ENCODE data around the gene LINC01488.

LINC01488 gene

GRCh38 chr11:69518081-69518950 is 36.9 kb downstream of the LINC01488 start:
- H3K27ac ChIP-seq (ENCODE audit: low read depth, low read length), result no peak overlapping the region
- no peaks in the 10 kb centered on the region for H3F3A ChIP-seq (ENCODE audit: control insufficient read depth, insufficient read depth)
- no peaks in the 10 kb centered on the region for H3K36me3 ChIP-seq (ENCODE audit: control insufficient read depth, low read length)
- no peaks in the 10 kb centered on the region for H3K27me3 ChIP-seq (ENCODE audit: control insufficient read depth, low read length)
- H3K9me2 ChIP-seq (replicated peaks; ENCODE audit: control insufficient read depth, low read length), result no peaks in the 10 kb centered on the region
- H3K4me3 ChIP-seq (ENCODE audit: low read length), result no peak overlapping the region
- H3K79me2 ChIP-seq (ENCODE audit: control insufficient read depth, low read length), result no peaks in the 10 kb centered on the region
- H3K4me1 ChIP-seq (ENCODE audit: control insufficient read depth, low read length), result no peaks in the 10 kb centered on the region
- TF ChIP-seq CTCF (IDR thresholded peaks at IDR 0.05; ENCODE audit: low read depth, low read length, poor library complexity, severe bottlenecking) (no peak), EZH2phosphoT487 (IDR thresholded peaks at IDR 0.05; ENCODE audit: borderline replicate concordance, low read length) (no peak)
- H3K4me2 ChIP-seq (ENCODE audit: low read length), result no peak overlapping the region
- no peaks in the 10 kb centered on the region for H4K20me1 ChIP-seq (ENCODE audit: control insufficient read depth, insufficient read depth, low read depth, low read length)
- H3K9me3 ChIP-seq (ENCODE audit: control insufficient read depth, insufficient read depth, low read length), result no peaks in the 10 kb centered on the region

- H3K4me2 ChIP-seq (ENCODE audit: low read length), result no peak overlapping the region
- no peaks in the 10 kb centered on the region for H4K20me1 ChIP-seq (ENCODE audit: control insufficient read depth, insufficient read depth, low read depth, low read length)
- H3K9me2 ChIP-seq (replicated peaks; ENCODE audit: control insufficient read depth, low read length), result no peaks in the 10 kb centered on the region
- no peaks in the 10 kb centered on the region for H3K79me2 ChIP-seq (ENCODE audit: control insufficient read depth, low read length)
- no peak overlapping the region for H3K27ac ChIP-seq (ENCODE audit: low read depth, low read length)
- H3F3A ChIP-seq (ENCODE audit: control insufficient read depth, insufficient read depth), result no peaks in the 10 kb centered on the region
- H3K27me3 ChIP-seq (ENCODE audit: control insufficient read depth, low read length), result no peaks in the 10 kb centered on the region
- no peaks in the 10 kb centered on the region for H3K36me3 ChIP-seq (ENCODE audit: control insufficient read depth, low read length)
- no peaks in the 10 kb centered on the region for H3K4me1 ChIP-seq (ENCODE audit: control insufficient read depth, low read length)
- H3K4me3 ChIP-seq (ENCODE audit: low read length), result no peak overlapping the region
- no peak for TF ChIP-seq EZH2phosphoT487 (IDR thresholded peaks at IDR 0.05; ENCODE audit: borderline replicate concordance, low read length)
- TF ChIP-seq CTCF (IDR thresholded peaks at IDR 0.05; ENCODE audit: low read depth, low read length, poor library complexity, severe bottlenecking), result no peak
- no peaks in the 10 kb centered on the region for H3K9me3 ChIP-seq (ENCODE audit: control insufficient read depth, insufficient read depth, low read length)
These were observed 38.9 kb downstream of the LINC01488 start for GRCh38 chr11:69520186-69520916.

GRCh38 chr11:69521457-69521856 is 40.0 kb downstream of the LINC01488 start:
- H3K9me3 ChIP-seq (ENCODE audit: control insufficient read depth, insufficient read depth, low read length), result no peaks in the 10 kb centered on the region
- H3F3A ChIP-seq (ENCODE audit: control insufficient read depth, insufficient read depth), result no peaks in the 10 kb centered on the region
- no peaks in the 10 kb centered on the region for H3K36me3 ChIP-seq (ENCODE audit: control insufficient read depth, low read length)
- H4K20me1 ChIP-seq (ENCODE audit: control insufficient read depth, insufficient read depth, low read depth, low read length), result no peaks in the 10 kb centered on the region
- H3K79me2 ChIP-seq (ENCODE audit: control insufficient read depth, low read length), result no peaks in the 10 kb centered on the region
- no peak overlapping the region for H3K4me3 ChIP-seq (ENCODE audit: low read length)
- no peak overlapping the region for H3K27ac ChIP-seq (ENCODE audit: low read depth, low read length)
- H3K27me3 ChIP-seq (ENCODE audit: control insufficient read depth, low read length), result no peaks in the 10 kb centered on the region
- H3K9me2 ChIP-seq (replicated peaks; ENCODE audit: control insufficient read depth, low read length), result no peaks in the 10 kb centered on the region
- H3K4me2 ChIP-seq (ENCODE audit: low read length), result no peak overlapping the region
- H3K4me1 ChIP-seq (ENCODE audit: control insufficient read depth, low read length), result no peaks in the 10 kb centered on the region
- TF ChIP-seq CTCF (IDR thresholded peaks at IDR 0.05; ENCODE audit: low read depth, low read length, poor library complexity, severe bottlenecking), result no peak
- TF ChIP-seq EZH2phosphoT487 (IDR thresholded peaks at IDR 0.05; ENCODE audit: borderline replicate concordance, low read length), result no peak

Measured in DOHH2 (cell line).